Activated B cell treated with CpG ODN at 0.5 μM for 24 hours (primary cell): ENCODE results near the gene CLDN3. TPM values are rescaled to one million over a fixed set of nuclear protein-coding genes. Genes with fewer than 3 reads are reported as not detected.

ENCODE experiments used
- ATAC-seq: fragments of 200-7000 bp; cut with Tn5 transposase; one replicate; pipeline ENCODE4 v1.10.0; 2021; ENCODE audit warnings: low read depth, mild to moderate bottlenecking, moderate library complexity
- CTCF ChIA-PET: fragments of 350-600 bp; sonication (Branson Sonifier 250); formaldehyde crosslinking; loops from one replicate; lab custom pipeline; 2021; ENCODE audit warnings: antibody characterized with exemption; lab: Charles Lee
- POLR2A ChIA-PET: fragments of 350-600 bp; sonication (Branson Sonifier 250); formaldehyde crosslinking; loops from one replicate; lab custom pipeline; 2021; ENCODE audit warnings: antibody characterized with exemption; lab: Charles Lee
- DNase-seq: peaks from one replicate; pipeline ENCODE4 v3.0.0; 2022
- H3K27ac Mint-ChIP-seq: one replicate; pipeline ENCODE4 v1.8.0; 2020; ENCODE audit warnings: mixed read lengths
- H3K27me3 Mint-ChIP-seq: one replicate; pipeline ENCODE4 v1.8.0; 2021; ENCODE audit warnings: mixed read lengths
- H3K36me3 Mint-ChIP-seq: one replicate; pipeline ENCODE4 v1.8.0; 2021; ENCODE audit warnings: low read depth, mixed read lengths
- H3K4me1 Mint-ChIP-seq: one replicate; pipeline ENCODE4 v1.8.0; 2021; ENCODE audit warnings: mixed read lengths
- H3K4me3 Mint-ChIP-seq: one replicate; pipeline ENCODE4 v1.8.0; 2020; ENCODE audit warnings: mild to moderate bottlenecking, mixed read lengths
- H3K9me3 Mint-ChIP-seq: one replicate; pipeline ENCODE4 v1.8.0; 2020; ENCODE audit warnings: mixed read lengths
- intact Hi-C: fragments of 100-400 bp; cut with micrococcal nuclease; formaldehyde crosslinking; loops from one replicate; pipeline ENCODE4 v1.15.1; 2024
- total RNA-seq: library from RNA; stranded (reverse); gene quantifications from 2 replicates; pipeline ENCODE4 v1.2.3, GENCODE V29; 2022
- TF ChIP-seq, protein P1 (sequence below): fragments of 200-600 bp; IDR thresholded peaks from one replicate; pipeline ENCODE4 v1.8.0; 2022; ENCODE audit warnings: antibody characterized with exemption, mild to moderate bottlenecking

The CLDN3 gene
- total RNA-seq, 1 donor from 2014 or later = not detected

GRCh38 chr7:73735528-73735905 is 34.6 kb downstream of the CLDN3 start:
- DNase-seq = no peak
- Mint-ChIP-seq H3K9me3 (no peaks in the 10 kb centered on the region), H3K27me3 (no peaks in the 10 kb centered on the region), H3K27ac (no peak overlapping the region), H3K36me3 (peaks cover 5% of the 10 kb centered on the region), H3K4me1 (peaks cover 12% of the 10 kb centered on the region), H3K4me3 (no peak overlapping the region)
- no peak for ATAC-seq
- TF ChIP-seq, protein P1, sequence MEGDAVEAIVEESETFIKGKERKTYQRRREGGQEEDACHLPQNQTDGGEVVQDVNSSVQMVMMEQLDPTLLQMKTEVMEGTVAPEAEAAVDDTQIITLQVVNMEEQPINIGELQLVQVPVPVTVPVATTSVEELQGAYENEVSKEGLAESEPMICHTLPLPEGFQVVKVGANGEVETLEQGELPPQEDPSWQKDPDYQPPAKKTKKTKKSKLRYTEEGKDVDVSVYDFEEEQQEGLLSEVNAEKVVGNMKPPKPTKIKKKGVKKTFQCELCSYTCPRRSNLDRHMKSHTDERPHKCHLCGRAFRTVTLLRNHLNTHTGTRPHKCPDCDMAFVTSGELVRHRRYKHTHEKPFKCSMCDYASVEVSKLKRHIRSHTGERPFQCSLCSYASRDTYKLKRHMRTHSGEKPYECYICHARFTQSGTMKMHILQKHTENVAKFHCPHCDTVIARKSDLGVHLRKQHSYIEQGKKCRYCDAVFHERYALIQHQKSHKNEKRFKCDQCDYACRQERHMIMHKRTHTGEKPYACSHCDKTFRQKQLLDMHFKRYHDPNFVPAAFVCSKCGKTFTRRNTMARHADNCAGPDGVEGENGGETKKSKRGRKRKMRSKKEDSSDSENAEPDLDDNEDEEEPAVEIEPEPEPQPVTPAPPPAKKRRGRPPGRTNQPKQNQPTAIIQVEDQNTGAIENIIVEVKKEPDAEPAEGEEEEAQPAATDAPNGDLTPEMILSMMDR = no peak
- ChIA-PET CTCF (interaction anchor here (1.2 to 3.9 kb wide), 2 partner anchors 10 to 128 kb away, joined by 3 to 29 read pairs; no protein-coding TSS in a partner anchor), POLR2A (no interaction called here)
- intact Hi-C loops = loop anchor here (5.0 kb wide), 2 partner anchors 68 to 107 kb away; partner anchors contain the start of genes METTL27 and VPS37D

DNA sequence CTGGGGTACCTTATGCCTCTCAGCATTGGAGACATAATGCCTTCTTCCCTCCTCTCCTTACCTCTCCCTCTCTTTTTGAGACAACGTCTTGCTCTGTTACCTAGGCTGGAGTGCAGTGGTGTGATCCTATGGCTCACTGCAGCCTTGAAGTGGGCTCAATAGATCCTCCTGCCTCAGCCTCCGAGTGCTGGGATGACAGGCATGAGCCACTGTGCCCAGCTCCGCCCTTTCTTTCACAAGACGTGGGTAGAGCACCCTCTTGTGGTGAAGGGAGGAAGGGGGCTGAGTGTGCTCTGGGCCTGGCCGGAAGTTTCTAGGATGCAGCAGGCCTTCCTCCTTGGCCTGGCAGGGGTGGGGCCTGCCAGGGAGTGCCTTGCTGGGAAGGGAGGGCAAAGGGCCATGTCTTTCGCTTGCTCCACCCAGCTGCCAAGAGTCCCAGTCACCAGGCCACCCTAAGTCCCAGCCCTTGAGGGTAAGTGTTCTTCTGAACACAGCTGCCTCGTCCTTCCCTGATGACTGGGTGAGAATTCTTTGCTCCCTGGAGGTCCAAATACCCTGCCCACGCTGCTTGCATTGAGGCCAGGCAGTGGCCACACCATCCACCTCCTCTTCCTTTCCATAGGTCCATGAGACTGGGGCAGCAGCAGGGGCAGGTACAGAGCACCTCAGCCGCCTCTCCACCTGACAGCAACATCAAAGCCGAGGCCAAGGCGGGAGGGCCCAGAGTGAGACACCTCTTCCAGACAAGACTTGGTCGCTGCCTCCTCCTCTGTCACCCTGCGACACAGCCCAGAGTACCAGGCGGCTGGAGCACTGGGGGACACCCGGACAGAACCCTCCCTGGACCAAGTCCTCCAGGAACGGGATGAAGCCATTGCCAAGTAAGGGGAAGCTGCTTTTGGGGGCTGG is 35.2 kb downstream of the CLDN3 start:
- TF ChIP-seq, protein P1 = no peak
- Mint-ChIP-seq H3K4me3 (no peak overlapping the region), H3K36me3 (peaks cover 5% of the 10 kb centered on the region), H3K4me1 (peaks cover 12% of the 10 kb centered on the region), H3K27ac (peak overlapping the region; percentile 50), H3K27me3 (peaks cover 3% of the 10 kb centered on the region), H3K9me3 (no peaks in the 10 kb centered on the region)
- ChIA-PET POLR2A (no interaction called here), CTCF (interaction anchor here (0.8 to 3.9 kb wide), 4 partner anchors 10 to 128 kb away, joined by 3 to 29 read pairs (median 4); no protein-coding TSS in a partner anchor)
- DNase-seq = peak; percentile 49
- intact Hi-C loops = loop anchor here (1.0 to 5.0 kb wide), 6 partner anchors 10 to 128 kb away; partner anchors contain the start of genes METTL27, STX1A and VPS37D
- peak; percentile 29 for ATAC-seq

GRCh38 chr7:73732397-73732796 is 37.7 kb downstream of the CLDN3 start:
- intact Hi-C loops = no loop called here

DNA sequence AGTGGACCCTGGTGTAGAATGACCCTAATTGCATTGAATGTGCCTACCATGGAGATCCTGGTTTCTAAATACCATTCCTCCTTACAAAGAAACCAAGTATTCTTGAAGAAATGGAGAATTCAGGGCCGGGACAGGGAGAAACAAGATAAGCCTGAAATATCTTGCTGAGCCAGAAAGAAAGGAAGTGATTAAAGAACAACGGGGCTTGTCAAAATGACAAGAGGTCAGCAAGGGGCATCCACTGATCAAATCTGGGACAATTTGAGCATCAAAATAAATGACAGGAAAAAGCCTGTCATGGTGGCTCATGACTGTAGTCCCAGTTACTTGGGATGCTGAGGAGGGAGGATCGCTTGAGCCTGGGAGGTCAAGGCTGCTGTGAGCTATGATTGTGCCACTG is 39.6 kb downstream of the CLDN3 start:
- Mint-ChIP-seq H3K27me3 (peaks cover 11% of the 10 kb centered on the region), H3K4me1 (peaks cover 6% of the 10 kb centered on the region), H3K9me3 (no peaks in the 10 kb centered on the region), H3K27ac (no peak overlapping the region), H3K4me3 (no peak overlapping the region), H3K36me3 (no peaks in the 10 kb centered on the region)
- ChIA-PET POLR2A (interaction anchor here (0.6 kb wide), 1 partner anchor 8 kb away, joined by 4 read pairs; the partner anchor contains the start of gene ABHD11), CTCF (interaction anchor here (1.0 kb wide), 1 partner anchor 123 kb away, joined by 4 read pairs; no protein-coding TSS in a partner anchor)
- intact Hi-C loops = no loop called here
- no peak for DNase-seq
- ATAC-seq = no peak
- TF ChIP-seq, protein P1 = no peak

More at GRCh38 chr7:73732397-73732796, 37.7 kb downstream of the CLDN3 start:
- Mint-ChIP-seq H3K36me3 (peaks cover 3% of the 10 kb centered on the region), H3K27me3 (peaks cover 11% of the 10 kb centered on the region), H3K9me3 (no peaks in the 10 kb centered on the region), H3K4me1 (peaks cover 6% of the 10 kb centered on the region), H3K4me3 (no peak overlapping the region), H3K27ac (no peak overlapping the region)
- DNase-seq (no peak), ATAC-seq (no peak)
- POLR2A ChIA-PET = no interaction called here
- CTCF ChIA-PET = interaction anchor here (3.9 kb wide), 1 partner anchor 125 kb away, joined by 29 read pairs; no protein-coding TSS in a partner anchor
- TF ChIP-seq, protein P1 = no peak

DNA sequence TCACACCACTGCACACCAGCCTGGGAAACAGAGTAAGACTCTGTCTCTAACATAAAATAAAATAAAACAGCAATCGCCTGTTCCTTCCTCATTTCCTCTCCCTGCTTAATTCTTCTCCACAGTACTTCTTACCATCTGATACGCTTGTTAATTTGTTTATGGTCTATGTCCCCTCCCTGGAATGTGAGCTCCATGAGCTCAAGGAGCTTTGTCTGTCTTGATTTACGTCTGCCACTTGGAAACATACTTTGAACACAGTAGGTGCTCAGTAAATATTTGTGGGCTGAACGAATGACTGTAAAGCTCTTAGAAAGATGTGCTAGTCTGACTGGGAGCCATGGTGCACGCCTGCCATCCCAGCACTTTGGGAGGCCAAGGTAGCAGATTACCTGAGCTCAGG is 41.5 kb downstream of the CLDN3 start:
- intact Hi-C loops = no loop called here

More for the DNA sequence above, 41.5 kb downstream of the CLDN3 start:
- CTCF ChIA-PET = interaction anchor here (0.7 to 2.5 kb wide), 3 partner anchors 10 to 121 kb away, joined by 3 to 11 read pairs (median 4); partner anchors contain the start of gene ABHD11
- Mint-ChIP-seq H3K4me1 (no peaks in the 10 kb centered on the region), H3K36me3 (no peaks in the 10 kb centered on the region), H3K4me3 (no peak overlapping the region), H3K27me3 (peaks cover 11% of the 10 kb centered on the region), H3K9me3 (no peaks in the 10 kb centered on the region), H3K27ac (peak overlapping the region; percentile 2)
- TF ChIP-seq, protein P1 = no peak
- POLR2A ChIA-PET = no interaction called here
- no peak for DNase-seq
- ATAC-seq = no peak
